Measurements from ENCODE around the gene SOX1.

SOX1 gene

DNA sequence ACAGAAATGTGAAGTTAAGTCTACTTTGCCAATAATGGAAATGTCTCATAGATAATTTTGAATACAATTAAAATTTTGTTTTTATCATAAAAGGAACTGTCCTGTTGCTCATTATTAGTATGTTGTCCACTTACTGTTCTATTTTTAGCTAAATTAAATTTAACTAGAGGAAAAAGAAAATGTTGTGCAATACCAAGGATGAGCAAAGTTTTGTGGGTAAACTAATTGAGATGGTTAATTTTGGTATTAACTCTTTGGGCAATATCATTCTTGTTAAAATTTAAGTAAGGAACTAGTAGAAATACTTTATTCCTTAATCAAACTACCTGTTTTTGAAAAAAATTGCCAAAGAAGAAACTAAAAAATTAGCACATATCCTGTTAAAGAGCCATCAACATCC is 43.5 kb downstream of the SOX1 start:
- DNase-seq, result no peak

DNA sequence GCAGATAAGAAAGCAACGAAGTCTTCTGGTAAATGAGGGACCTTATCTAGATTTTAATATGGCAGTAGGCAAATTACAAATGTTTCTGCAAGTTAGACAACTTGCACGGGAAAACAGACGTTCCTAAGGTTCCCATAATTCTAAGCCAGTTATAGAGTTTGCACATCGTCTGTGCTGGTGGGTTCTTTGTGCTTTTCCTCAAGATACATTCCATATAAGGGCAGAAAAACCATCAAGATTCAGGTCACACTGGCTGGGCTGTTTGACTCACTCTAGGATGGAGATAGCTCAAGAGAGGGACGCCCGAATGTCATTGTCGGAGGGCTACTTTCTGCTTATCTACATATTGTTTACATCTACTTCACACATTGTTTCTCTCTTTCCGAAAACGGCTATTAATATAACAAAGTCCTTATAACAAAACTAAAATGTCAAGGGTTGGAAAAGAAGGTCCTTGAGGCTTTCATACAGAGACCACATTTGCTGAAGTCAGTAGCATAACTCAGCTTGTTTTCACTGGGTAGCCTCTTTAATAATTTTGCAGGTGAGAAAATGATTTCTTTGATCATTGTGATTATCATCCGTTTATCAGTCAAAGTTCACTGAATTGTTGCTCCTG is 44.4 kb downstream of the SOX1 start:
- DNase-seq, result no peak

DNA sequence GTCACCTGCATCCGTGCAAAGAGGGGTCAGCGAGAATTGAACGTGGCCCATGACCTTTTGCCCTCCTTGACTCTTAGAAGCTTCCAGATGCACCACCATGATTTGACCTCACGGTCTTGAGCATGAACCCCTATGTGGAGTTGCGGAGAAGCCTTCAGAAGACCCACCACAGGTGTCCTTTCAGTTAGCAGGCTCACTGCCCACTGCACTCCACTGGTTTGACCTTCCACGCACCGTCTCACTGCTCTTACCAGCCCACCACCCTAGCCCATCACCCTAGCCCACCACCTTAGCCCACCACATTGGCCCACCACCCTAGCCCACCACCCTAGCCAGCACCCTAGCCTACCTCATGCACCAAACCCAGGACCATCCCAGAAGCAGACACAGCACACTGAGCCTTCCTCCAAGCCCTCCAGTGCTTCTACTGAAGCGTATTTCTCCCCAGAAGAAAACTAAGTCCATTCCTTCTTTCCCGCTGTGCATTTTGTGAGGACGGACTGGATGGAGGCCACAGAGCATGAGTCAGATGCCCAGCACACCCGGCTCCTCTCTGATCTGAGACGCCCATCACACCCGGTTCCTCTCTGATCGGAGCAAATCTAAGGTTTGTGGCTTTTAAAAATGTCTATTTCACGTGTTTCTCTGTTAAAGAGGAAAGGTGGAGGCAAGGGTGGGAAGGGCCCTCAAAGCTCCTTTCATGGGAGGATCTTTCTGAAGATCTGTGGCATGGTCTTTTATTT is 45.8 kb downstream of the SOX1 start:
- DNase-seq, result no peak

DNA sequence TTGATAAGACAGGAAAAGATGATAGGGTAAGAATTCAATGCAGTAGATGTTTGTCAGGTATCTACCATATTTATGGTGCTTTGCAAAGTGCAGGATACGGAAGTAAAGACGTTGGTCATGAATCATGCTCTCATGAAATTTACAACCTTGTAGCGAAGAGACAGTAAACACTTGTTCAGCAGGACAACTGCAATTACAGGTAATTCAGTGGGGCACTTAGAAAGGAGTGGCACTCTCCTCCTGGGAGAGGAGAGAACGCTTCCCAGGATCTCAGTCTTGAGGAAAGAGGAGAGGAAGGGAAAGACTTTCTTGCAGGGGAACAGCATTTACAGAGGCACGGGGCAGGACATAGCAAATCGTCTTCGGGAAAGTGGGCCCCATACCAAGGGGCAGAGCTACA is 46.4 kb downstream of the SOX1 start:
- no peak for DNase-seq

DNA sequence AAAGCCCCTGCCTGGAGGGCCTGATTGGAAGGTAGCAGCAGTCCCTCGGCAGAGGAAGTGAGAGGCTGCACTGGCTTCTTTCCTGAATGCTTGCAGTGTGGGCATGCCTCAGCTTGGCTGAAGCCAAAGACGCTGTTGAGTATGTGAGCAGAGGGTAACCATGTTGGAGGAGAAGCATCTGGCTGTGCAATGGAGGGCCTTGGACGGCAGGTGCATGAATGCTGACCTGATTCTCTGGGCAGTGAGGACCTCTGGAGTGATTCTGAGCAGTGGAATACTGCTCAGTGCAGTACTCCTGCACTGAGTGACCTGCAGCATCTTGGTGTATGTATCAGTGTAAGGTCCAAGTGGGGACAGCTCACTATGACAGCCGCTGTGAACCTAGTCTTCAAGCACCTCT is 46.9 kb downstream of the SOX1 start:
- no peak for DNase-seq

DNA sequence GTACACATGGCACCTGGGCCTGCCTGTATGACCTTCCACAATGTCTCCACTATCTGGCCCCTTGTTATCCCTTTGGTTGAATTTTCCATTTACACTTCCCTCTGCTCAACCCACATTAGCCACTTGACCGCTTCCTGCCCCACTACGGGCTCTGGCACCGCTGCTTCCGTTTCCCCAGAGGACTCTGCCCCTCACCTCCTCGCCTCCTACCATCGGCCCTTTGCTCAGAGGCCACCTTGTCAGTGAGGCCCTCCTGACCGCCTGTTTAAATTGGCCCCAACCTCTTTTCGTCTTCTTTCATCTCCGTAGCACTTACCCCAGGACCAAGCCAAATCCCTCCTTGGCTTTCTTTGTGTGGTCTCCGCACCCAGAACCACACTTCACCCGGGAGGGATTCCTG is 47.4 kb downstream of the SOX1 start:
- DNase-seq, result no peak

DNA sequence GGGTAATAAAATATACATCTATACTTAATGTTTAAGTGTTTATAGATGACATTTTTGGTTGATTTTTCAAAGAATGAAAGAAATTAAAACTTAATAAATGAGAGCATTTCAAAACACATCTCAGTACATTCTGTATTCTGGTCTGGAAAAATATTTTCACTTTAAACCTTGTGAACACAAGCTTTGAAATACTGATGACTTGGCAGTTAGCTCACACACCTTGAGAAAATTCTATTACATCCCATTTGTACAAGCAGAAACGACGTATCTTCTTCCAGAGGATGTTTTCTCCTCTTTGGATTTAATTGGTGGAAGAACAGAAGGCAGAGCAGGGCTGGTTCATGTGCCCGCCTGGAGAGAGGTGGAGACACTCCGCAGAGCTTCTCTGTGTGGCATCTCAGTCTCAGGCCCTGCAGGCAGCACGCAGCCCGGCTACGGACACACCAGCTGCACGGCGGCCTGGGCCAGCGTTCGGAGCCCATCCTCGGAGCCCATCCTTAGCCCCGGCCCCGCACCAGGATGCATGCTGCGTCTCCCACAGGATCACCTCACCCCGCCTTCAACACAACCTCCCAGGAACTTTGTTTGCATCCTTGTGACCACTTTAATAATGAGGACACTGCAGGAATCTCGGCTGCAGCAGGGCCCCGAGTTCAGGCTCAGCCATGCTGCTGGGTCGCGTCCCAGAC is 48.6 kb downstream of the SOX1 start:
- DNase-seq, result no peak

DNA sequence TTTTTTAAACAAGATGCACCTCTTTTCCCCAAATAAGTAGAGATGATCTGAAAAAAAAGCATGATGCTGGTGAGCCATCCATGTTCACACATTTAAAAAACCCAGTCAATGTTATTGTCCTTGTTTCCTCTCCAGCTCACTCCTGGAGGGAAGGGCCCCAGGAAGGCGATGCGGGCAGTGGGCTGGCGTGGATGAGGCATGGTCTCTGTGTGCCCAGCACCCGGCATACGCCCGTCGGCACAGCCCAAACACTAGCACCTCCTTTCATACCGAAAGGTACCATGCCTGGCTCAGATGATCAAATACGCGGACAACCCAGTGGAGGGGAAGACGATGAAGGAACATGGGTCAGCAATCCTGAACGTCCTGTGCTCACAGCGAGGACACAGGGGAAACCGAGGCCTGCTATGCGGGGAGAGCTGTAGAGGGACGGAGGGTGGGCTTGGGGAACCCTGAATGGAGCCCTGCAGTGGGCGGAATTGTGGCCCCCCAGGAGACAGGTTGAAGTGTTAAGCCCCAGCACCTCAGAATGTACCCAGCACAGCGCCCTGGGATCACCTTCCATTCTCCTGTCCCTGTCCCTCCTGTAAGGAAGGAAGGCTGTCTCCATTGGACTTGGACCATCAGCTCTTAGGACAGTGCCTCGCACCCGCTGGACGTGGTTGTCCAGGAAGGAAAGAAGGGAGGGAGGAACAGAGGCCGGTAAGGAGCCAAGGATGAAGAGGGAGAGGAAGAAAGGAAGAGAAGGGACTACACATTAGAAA is 49.4 kb downstream of the SOX1 start:
- DNase-seq, result no peak

DNA sequence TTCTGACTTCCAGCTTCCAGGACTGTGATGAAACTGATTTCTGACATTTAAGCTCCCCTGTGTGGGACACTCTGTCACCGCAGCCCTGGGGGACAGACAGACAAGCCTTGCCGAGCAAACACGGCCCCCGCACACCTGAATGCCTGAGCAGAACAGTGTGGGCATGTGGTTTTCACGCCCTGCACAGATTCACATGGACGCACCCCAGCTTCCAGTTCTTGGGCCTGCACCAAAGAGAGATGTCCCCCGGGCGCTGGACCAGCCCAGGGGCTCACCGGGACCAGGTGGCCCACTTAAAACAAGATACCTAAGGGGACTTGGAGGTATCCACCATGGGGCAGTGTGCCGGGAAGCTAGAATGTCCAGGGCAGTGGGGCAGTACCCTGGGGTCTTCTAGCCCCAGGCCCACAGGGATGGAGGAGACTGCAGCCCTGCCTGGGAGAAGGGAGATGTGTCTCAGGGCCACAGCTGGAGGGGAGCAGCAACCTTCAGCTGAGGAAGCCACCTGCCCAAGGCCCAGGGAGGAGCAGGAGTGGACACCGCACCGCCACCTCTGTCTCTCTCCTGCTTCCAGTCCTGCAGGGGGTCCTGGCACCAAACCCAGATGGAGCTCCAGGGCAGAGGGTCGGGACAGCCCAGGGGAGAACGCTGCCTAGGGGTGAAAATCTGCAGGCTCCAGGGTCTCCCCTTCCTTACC is 50.5 kb downstream of the SOX1 start:
- DNase-seq, result no peak

DNA sequence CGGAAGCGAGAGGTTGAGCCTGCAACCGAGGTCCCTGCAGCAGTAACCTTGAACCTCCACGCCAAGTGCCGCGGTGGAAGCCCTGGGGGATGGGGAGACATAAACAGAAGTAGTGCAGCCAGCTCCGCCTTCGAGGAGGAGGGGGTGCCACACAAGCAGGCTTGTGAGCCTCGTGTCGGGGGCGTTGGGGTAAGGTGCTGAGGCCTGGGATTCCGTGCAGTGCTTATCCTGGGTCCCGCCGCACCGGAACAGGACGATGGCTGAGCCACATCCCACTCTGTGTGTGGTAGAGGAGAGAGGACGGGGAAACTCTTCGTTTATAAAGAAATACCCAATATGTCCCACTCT is 51.0 kb downstream of the SOX1 start:
- no peak for DNase-seq

DNA sequence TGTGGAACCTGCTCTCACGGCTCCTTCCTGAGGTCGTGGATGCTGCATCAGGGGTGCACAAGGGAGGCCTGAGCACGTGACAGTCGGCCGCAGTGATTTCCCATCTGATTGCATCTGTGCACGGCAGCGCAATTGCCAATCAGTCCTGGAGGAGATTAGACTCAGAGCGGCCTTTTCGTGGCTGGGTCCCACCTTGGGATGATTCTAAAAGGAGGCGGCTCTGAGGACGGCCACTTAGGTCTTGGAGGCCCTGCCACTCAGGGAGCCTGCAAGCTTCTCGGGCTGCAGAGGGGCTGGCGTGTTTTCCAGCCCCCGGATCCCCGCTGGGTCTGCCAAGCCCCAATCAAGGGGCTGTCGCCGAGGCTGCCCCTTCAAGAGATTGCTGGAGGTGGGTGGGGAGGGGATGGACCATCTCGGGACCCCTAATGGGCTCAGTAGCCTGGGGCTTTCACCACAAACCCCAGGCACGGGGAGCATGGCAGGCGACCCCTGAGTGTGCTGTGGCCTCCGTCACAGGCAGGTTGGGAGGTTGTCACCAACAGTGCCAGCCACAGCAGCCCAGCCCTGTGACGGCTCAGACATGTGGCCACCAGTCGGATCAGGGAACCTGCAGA is 51.6 kb downstream of the SOX1 start:
- no peak for DNase-seq

DNA sequence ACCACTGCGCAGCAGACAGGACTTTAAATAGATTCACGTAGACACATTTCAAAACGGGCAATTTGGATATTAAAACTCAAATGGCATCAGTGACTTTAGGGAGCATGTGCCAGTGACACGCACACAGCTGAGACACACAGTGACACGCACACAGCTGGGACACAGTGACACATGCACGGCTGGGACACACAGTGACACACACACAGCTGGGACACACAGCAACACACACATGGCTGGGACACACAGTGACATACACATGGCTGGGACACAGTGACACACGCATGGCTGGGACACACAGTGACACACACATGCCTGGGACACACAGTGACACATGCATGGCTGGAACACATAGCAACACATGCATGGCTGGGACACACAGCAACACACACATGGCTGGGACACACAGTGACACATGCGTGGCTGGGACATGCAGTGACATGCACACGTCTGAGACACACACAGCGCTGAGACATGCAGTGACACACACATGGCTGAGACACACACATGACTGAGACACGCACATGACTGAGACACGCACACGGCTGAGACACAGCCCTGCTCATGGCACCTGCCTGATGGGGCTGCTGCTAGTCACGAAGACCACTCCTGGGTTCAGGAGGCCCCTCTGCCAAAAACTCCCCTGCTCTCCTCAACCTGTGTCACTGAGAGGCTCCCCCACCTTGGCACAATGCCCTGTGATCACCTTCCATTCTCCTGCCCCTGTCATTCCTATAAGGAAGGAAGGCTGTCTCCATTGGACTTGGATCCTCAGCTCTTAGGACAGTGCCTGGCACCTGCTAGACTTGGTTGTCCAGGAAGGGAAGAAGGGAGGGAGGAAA is 52.5 kb downstream of the SOX1 start:
- DNase-seq, result no peak

DNA sequence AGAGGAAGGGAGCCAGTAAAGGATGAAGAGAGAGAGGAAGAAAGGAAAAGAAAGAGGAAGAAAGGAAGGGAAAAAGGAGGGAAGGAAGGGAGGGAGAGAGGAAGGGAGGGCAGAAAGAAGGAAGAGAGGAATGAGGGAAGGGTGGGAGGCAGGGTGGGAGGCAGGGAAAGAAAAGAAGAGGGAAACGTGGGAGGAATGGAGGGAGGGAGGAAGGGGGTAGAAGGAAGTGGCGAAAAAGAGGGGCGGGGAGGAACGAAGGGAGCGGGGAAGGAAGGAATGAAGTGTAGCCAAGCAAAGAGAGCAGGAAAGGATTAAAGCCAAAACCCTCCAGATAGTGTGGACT is 53.1 kb downstream of the SOX1 start:
- DNase-seq, result no peak

All from activated gamma-delta T cell treated with Interleukin-2 at 50 U/mL for 16 hours (primary cell).